Gastroesophageal sphincter (tissue), 4 donors: ENCODE measurements around the gene TMEM163. TPM values are rescaled to one million over a fixed set of nuclear protein-coding genes. Genes with fewer than 3 reads are reported as not detected.

ENCODE experiments used
- ATAC-seq: fragments of 150-250 bp; one replicate; pipeline ENCODE4 v1.9.1; 2016; ENCODE audit warnings: mild to moderate bottlenecking, moderate library complexity
- H3K27ac ChIP-seq, 4 donors: fragments of 200-600 bp; sonication (generic) in 3 of 4; 1 replicate in 3 of 4; 2 replicates in 1 of 4; pipeline ENCODE4 v1.5.1; 2016 to 2019
- H3K27me3 ChIP-seq: fragments of 200-600 bp; sonication (generic); one replicate; pipeline ENCODE4 v1.5.1; 2019
- H3K36me3 ChIP-seq, 2 donors: fragments of 200-600 bp; sonication (generic); one replicate each; pipeline ENCODE4 v1.5.1; 2019; ENCODE audit warnings: control low read depth in 1 of 2
- H3K4me1 ChIP-seq, 3 donors: fragments of 200-600 bp; sonication (generic); 1 replicate in 2 of 3; 2 replicates in 1 of 3; pipeline ENCODE4 v1.5.1; 2016 to 2019; ENCODE audit warnings: control low read depth in 2 of 3
- H3K4me3 ChIP-seq, 2 donors: fragments of 200-600 bp; sonication (generic); one replicate each; pipeline ENCODE4 v1.5.1; 2019; ENCODE audit warnings: mild to moderate bottlenecking in 1 of 2, moderate library complexity in 1 of 2
- H3K9me3 ChIP-seq, 3 donors: fragments of 200-600 bp; sonication (generic); one replicate each; pipeline ENCODE4 v1.5.1; 2017 to 2019; ENCODE audit warnings: control low read depth in 2 of 3
- CTCF ChIP-seq, 4 experiments: fragments of 200-600 bp in 2 of 4; fragments of 450-650 bp in 2 of 4; sonication (generic) in 1 of 4; IDR thresholded peaks; one replicate each; pipeline ENCODE4 v1.5.1; 2017 to 2019; ENCODE audit warnings: antibody characterized with exemption in 4 of 4, mild to moderate bottlenecking in 2 of 4, moderate library complexity in 2 of 4
- EP300 ChIP-seq: sonication (generic); formaldehyde crosslinking; IDR thresholded peaks from one replicate; pipeline ENCODE4 v1.6.1; 2017; ENCODE audit warnings: antibody characterized with exemption, mild to moderate bottlenecking
- POLR2A ChIP-seq, 2 donors: fragments of 450-650 bp; IDR thresholded peaks; one replicate each; pipeline ENCODE4 v1.6.1; 2017; ENCODE audit warnings: antibody characterized with exemption in 2 of 2, mild to moderate bottlenecking in 2 of 2, moderate library complexity in 1 of 2
- POLR2AphosphoS5 ChIP-seq: sonication (generic); formaldehyde crosslinking; IDR thresholded peaks from one replicate; pipeline ENCODE4 v1.6.1; 2017; ENCODE audit warnings: antibody characterized with exemption
- WGBS, 2 donors: methylation state at CpG; one replicate each; pipeline ENCODE4 v1.1.5; 2018; ENCODE audit warnings: low coverage in 1 of 2; 5-methylcytosine and 5-hydroxymethylcytosine counted together
- total RNA-seq, 4 donors: library from RNA; depleted of rRNA; stranded (reverse); fragments of >200 nt; gene quantifications; one replicate each; pipeline ENCODE4 v1.1.0, GENCODE V29; 2016

The TMEM163 gene
- total RNA-seq, 4 donors from 2014 or later: 0.27 to 2.5 (median 0.60) TPM

DNA sequence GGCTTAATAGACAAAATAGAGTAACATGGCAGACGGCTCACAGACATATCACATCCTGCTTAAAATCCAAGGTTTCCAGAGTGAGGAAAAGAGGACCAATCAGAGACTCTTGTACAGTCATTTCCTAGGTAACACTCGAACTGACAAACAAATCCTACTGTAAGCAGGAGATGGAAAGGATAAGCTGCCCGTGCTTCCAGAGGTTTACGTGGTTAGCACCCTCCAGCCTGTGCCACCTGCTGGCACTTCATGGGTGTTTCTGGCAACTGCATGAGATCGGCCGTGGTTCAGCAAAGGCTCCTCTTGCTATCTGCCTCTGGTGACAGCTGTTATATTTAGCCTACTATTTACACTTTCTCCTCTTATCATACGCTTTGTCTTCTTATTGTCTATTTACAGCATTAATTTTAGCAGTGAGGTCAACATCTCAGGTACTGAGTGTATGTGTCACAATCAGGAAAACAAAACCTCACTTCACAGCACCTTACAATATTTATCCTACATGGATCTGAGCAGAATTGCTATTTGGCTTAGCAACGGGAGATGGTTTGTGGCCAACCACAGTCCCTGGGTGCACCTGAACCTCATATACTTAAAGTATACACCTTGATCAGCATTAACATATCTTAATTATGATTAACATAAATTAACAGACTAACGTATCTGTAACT lies 226.9 kb downstream of the TMEM163 start:
- Histone ChIP-seq H3K4me3 (no peak overlapping the region), H3K27me3 (peaks cover 7% of the 10 kb centered on the region), H3K36me3 (no peaks in the 10 kb centered on the region), H3K4me1 (no peaks in the 10 kb centered on the region), H3K27ac (no peak overlapping the region), H3K9me3 (no peaks in the 10 kb centered on the region)
- WGBS, 2 donors: 35 to 38% methylated on average over 9 of the region's 9 CpGs
- TF ChIP-seq POLR2A (IDR thresholded peaks at IDR 0.05): no peak
- no peak for TF ChIP-seq EP300
- no peak for TF ChIP-seq CTCF (IDR thresholded peaks at IDR 0.05)
- TF ChIP-seq POLR2AphosphoS5: no peak
- ATAC-seq: no peak

GRCh38 chr2:134491022-134491421 lies 227.8 kb downstream of the TMEM163 start:
- Histone ChIP-seq H3K9me3 (no peaks in the 10 kb centered on the region), H3K27me3 (peaks cover 7% of the 10 kb centered on the region), H3K36me3 (no peaks in the 10 kb centered on the region), H3K27ac (no peak overlapping the region), H3K4me1 (no peaks in the 10 kb centered on the region), H3K4me3 (no peak overlapping the region)
- TF ChIP-seq CTCF (IDR thresholded peaks at IDR 0.05) (no peak), POLR2AphosphoS5 (no peak), EP300 (no peak), POLR2A (IDR thresholded peaks at IDR 0.05) (no peak)
- ATAC-seq: no peak
- 68 to 78% methylated on average over 3 to 4 of the region's 4 CpGs for WGBS, 2 donors

GRCh38 chr2:134490559-134490958 lies 228.2 kb downstream of the TMEM163 start:
- H3K27ac ChIP-seq: no peak overlapping the region
- H3K4me3 ChIP-seq: no peak overlapping the region
- no peak for ATAC-seq
- no peaks in the 10 kb centered on the region for H3K9me3 ChIP-seq
- 67 to 83% methylated on average over 3 to 4 of the region's 4 CpGs for WGBS, 2 donors
- TF ChIP-seq POLR2AphosphoS5: no peak
- no peak for TF ChIP-seq POLR2A (IDR thresholded peaks at IDR 0.05)
- peaks cover 7% of the 10 kb centered on the region for H3K27me3 ChIP-seq
- H3K4me1 ChIP-seq: no peaks in the 10 kb centered on the region
- no peaks in the 10 kb centered on the region for H3K36me3 ChIP-seq

- peaks cover 7% of the 10 kb centered on the region for H3K27me3 ChIP-seq
- no peak overlapping the region for H3K27ac ChIP-seq
- no peak for ATAC-seq
- H3K4me1 ChIP-seq: no peaks in the 10 kb centered on the region
- no peak for TF ChIP-seq CTCF (IDR thresholded peaks at IDR 0.05)
- no peak for TF ChIP-seq POLR2A (IDR thresholded peaks at IDR 0.05)
- TF ChIP-seq POLR2AphosphoS5: no peak
- no peak for TF ChIP-seq EP300
- 78 to 90% methylated on average over 5 to 10 of the region's 11 CpGs for WGBS, 2 donors
- H3K9me3 ChIP-seq: no peaks in the 10 kb centered on the region
- no peak overlapping the region for H3K4me3 ChIP-seq
- no peaks in the 10 kb centered on the region for H3K36me3 ChIP-seq
Observed at GRCh38 chr2:134489732-134490384, 228.9 kb downstream of the TMEM163 start.

- Histone ChIP-seq H3K36me3 (no peaks in the 10 kb centered on the region), H3K9me3 (no peaks in the 10 kb centered on the region), H3K4me3 (no peak overlapping the region), H3K4me1 (no peaks in the 10 kb centered on the region), H3K27ac (no peak overlapping the region), H3K27me3 (no peaks in the 10 kb centered on the region)
- WGBS, 2 donors: no CpG with 5 or more reads among the region's 15 CpGs
- TF ChIP-seq CTCF (IDR thresholded peaks at IDR 0.05) (no peak), POLR2AphosphoS5 (no peak)
- no peak for ATAC-seq
Observed at GRCh38 chr2:134482766-134483340, 235.9 kb downstream of the TMEM163 start.
